HepG2 (cell line): ENCODE results near the gene SLC6A9.

Source experiments
- CCAR2 ChIP-seq: fragments of 200-400 bp; formaldehyde crosslinking; optimal IDR thresholded peaks from 2 replicates; pipeline ENCODE3; 2018; ENCODE audit warnings: low read depth, mild to moderate bottlenecking, low read length, moderate library complexity
- CTCF ChIP-seq: sonication (generic); formaldehyde crosslinking; IDR thresholded peaks from 2 replicates; pipeline ENCODE4 v1.5.0; 2020; ENCODE audit warnings: mild to moderate bottlenecking, missing genetic modification reagents, moderate library complexity
- HMG20A ChIP-seq: IDR thresholded peaks from 2 replicates; pipeline ENCODE4 v1.6.1; 2016; ENCODE audit warnings: borderline replicate concordance
- LBX2 ChIP-seq: sonication (generic); formaldehyde crosslinking; IDR thresholded peaks from 2 replicates; pipeline ENCODE4 v1.5.0; 2020; ENCODE audit warnings: missing genetic modification reagents, mild to moderate bottlenecking, borderline replicate concordance
- NFIC ChIP-seq: IDR thresholded peaks from 2 replicates; pipeline ENCODE4 v1.6.1; 2012; ENCODE audit warnings: mild to moderate bottlenecking, low read length, inconsistent platforms
- NR0B2 ChIP-seq: sonication (generic); formaldehyde crosslinking; IDR thresholded peaks from 2 replicates; pipeline ENCODE4 v1.4.0; 2020; ENCODE audit warnings: mild to moderate bottlenecking, missing genetic modification reagents
- POLR2A ChIP-seq, 2 experiments: IDR thresholded peaks; 2 replicates each; pipeline ENCODE4 v1.6.1; 2011; ENCODE audit warnings: low read depth in 2 of 2, low read length in 2 of 2, mild to moderate bottlenecking in 1 of 2, moderate library complexity in 1 of 2; ENCODE audit not compliant: insufficient read depth in 1 of 2
- POLR2AphosphoS5 ChIP-seq: IDR thresholded peaks from 2 replicates; pipeline ENCODE4 v1.6.1; 2012; ENCODE audit warnings: low read depth, low read length
- REST ChIP-seq, 2 experiments: IDR thresholded peaks; 2 replicates each; pipeline ENCODE4 v1.6.1; 2011 to 2012; ENCODE audit warnings: low read length in 2 of 2, borderline replicate concordance in 1 of 2, low read depth in 1 of 2, mild to moderate bottlenecking in 1 of 2, moderate library complexity in 1 of 2
- SRSF1 ChIP-seq: fragments of 200-400 bp; formaldehyde crosslinking; optimal IDR thresholded peaks from 2 replicates; pipeline ENCODE3; 2017; ENCODE audit warnings: mild to moderate bottlenecking, low read depth, low read length, moderate library complexity
- ZNF326 ChIP-seq: sonication (generic); formaldehyde crosslinking; IDR thresholded peaks from 2 replicates; pipeline ENCODE4 v1.4.0; 2020; ENCODE audit warnings: missing genetic modification reagents, borderline replicate concordance
- ZNF550 ChIP-seq: sonication (generic); formaldehyde crosslinking; IDR thresholded peaks from 2 replicates; pipeline ENCODE4 v1.4.0; 2020; ENCODE audit warnings: mild to moderate bottlenecking, missing genetic modification reagents, borderline replicate concordance
- ZNF777 ChIP-seq: sonication (generic); formaldehyde crosslinking; IDR thresholded peaks from 2 replicates; pipeline ENCODE4 v1.4.0; 2020; ENCODE audit warnings: missing genetic modification reagents

GRCh38 chr1:44040418-44040817, 9.2 kb upstream of the SLC6A9 start:
- no peak for TF ChIP-seq HMG20A
- no peak for TF ChIP-seq REST (IDR thresholded peaks at IDR 0.05; ENCODE audit: borderline replicate concordance in 1 of 2, low read depth in 1 of 2, low read length in 2 of 2)
- no peak for TF ChIP-seq POLR2A (IDR thresholded peaks at IDR 0.05; ENCODE audit: insufficient read depth in 1 of 2, low read depth in 2 of 2, low read length in 2 of 2)
- no peak for TF ChIP-seq POLR2AphosphoS5
- TF ChIP-seq ZNF777 (CRISPR knock-in tag) = no peak
- no peak for TF ChIP-seq NFIC
- no peak for TF ChIP-seq ZNF550 (CRISPR knock-in tag)
- no peak for TF ChIP-seq LBX2 (CRISPR knock-in tag)
- TF ChIP-seq NR0B2 (CRISPR knock-in tag) = no peak
- TF ChIP-seq CTCF (CRISPR knock-in tag) = no peak
- TF ChIP-seq ZNF326 (CRISPR knock-in tag) = no peak
- no peak for TF ChIP-seq SRSF1
- no peak for TF ChIP-seq CCAR2
